Lung microvascular endothelial cell (primary cell): ENCODE measurements around the gene CD36. TPM values are rescaled to one million over a fixed set of nuclear protein-coding genes. Genes with fewer than 3 reads are reported as not detected.
A peak's percentile ranks its signal among the peaks of the same experiment; 100 is the strongest.

Source experiments
- DNase-seq, 2 donors: peaks; one replicate each; pipeline versions ENCODE4 v3.0.0 to v3.0.0-alpha.2; 2010; ENCODE audit warnings: low read depth in 2 of 2
- total RNA-seq: library from RNA; depleted of rRNA; stranded (reverse); fragments of >200 nt; gene quantifications from 2 replicates; pipeline ENCODE4 v1.2.1, GENCODE V29; 2014

Gene CD36
- total RNA-seq: 157 and 291 TPM in 2 replicates

DNA sequence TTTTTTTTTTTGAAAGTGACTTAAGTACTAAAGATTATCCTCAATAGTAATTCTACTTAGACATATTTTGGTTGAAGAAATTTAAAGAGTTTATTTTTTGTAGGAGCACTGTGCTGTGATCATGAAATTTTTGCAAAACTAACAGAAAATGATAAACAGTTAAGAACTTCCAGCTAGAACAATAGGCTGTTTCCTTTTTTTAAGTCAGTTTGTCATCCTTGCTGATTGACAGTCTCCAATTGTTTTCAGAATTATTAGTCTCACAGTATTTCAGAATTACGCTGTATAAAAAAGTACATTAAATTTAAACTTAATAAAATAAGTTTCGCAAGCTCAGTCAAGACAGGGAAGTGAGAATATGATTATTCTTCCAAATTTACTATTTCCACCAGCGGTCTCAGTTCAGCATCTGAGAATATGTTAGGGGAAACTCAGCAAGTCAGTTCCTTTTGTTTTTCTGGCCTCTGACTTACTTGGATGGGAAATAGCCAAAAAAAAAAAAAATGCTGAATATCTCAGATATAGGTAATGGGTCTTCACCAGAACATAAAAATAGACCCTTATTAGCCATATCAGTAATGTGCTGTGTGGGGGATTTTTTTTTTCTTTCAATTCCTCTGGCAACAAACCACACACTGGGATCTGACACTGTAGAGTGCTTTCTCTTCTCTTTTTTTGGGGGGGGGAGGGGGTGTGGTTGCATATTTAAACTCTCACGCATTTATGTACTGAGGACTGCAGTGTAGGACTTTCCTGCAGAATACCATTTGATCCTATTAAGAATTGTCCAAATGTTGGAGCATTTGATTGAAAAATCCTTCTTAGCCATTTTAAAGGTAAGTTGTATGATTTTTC, at the start of gene CD36:
Gene CD36 (plus strand): TSS at position 732 of the 855 bp plus-strand sequence. CDS start 8,099 bp downstream, outside the sequence.
- peak; percentile 42 to 81 for DNase-seq

DNA sequence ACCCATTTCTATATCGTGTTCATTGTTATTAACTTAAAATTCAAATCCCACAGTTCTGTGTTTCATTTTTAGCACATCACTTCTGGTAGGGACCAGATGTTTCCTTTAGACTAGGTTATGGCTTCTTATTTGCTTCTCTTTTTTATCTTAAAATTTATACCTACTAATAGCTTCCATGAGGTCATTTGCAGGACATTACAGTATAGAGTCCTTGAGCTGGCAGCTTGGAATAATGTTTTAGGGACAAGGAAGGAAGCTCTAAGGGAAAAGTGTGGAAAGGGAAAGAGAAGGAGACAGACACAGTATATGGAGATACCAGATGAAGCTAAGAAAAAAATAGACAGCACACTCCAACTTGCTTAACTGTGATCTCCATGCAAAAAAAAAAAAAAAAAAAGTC, 48.8 kb upstream of the CD36 start:
- peak in 1 of 2 donors; percentile 58 for DNase-seq

GRCh38 chr7:80591654-80592053, 46.8 kb upstream of the CD36 start:
- DNase-seq: no peak

DNA sequence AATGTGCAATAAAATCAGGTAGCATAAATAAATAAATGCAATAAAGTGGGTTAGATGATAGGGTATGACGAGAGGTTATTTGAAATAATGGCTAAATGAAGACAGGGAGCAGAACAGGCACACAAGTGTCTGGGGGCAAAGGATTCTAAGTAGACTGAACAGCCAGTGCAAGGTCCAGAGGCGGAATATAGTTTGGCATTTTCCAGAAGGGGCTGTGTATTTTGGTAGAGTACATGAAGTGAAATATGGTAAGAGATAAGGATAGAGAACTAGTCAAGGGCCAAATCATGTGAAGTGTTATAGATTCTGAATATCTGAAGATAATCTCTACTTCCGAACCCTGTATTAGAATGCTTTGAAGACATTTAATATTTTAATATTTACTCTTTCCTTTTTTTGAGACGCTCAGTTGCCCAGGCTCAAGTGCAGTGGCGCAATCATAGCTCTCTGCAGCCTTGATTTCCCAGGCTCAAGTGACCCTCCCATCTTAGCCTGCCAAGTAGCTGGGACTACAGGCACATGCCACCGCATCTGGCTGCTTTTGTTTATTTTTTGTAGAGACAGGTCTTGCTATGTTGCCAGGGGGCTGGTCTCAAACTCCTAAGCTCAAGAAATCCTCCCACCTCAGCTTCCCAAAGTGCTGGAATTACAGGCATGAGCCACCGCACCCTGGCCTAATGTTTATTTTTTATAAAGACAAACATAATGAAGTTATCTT, 44.4 kb upstream of the CD36 start:
- no peak for DNase-seq

DNA sequence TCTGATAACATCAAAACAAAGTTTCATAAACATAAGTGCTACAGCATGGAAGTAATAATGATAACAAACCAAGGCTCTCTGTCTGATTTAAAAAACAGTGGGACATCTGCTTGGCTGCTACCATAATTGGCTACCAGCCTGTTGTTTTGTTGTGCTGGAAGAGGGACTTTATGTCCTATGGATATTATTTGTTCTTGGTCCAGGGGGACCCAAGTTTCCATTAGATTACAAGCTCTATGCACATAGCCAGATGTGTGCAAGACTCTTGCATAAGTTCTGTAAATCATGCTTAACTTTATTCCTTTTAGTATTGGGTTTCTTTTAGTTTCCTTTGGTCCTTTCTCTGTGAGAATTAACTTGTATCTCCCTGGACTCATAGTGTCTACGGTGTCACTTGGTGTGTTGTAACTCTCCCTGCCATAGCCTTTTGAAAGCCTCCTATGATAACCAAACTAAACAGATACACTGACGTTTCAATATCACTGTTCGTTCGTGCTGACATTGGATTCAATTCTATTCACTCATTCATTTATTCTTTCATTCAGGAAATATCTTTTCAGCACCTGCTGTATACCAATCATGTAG, 41.4 kb upstream of the CD36 start:
- DNase-seq: no peak

DNA sequence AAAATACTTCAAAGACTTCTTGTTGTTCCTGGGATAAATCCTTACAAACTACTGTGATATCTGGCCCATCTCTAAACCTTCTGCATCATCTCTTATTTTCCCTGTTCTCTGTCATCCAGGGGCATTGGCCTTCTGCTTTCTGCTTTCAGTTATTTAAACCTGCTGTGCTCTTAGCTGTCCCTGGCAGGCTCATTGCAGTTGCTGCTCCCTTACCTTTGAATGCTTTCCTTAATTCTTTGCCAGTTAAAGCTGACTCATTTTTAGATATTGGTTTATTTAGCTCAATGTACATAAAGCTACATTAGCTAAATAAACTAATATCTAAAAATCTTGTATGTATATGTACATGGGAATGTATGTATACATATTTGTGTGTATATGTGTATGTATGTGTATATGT, 40.6 kb upstream of the CD36 start:
- DNase-seq: no peak

- DNase-seq: no peak
Measured at GRCh38 chr7:80600046-80600445, 38.4 kb upstream of the CD36 start.

DNA sequence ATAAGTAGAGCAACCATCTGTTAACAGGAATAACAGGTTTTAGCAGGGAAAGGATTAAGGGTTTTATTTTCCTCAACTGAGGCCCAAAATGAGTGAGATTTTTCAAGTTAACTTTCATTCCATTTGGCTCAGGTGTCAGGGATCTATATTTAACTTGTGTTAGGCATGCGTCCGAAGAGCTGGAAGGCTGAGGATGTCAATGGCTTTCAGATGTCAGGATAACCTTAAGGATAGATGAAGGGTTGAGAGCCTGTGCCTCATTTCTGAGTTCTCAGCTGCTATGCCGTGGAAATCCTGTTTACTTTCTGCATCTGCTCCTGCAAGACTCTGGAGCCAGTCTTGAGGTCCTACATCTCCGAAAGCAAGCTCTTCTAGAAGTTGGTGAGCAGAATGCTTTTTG, 36.4 kb upstream of the CD36 start:
- DNase-seq: no peak

DNA sequence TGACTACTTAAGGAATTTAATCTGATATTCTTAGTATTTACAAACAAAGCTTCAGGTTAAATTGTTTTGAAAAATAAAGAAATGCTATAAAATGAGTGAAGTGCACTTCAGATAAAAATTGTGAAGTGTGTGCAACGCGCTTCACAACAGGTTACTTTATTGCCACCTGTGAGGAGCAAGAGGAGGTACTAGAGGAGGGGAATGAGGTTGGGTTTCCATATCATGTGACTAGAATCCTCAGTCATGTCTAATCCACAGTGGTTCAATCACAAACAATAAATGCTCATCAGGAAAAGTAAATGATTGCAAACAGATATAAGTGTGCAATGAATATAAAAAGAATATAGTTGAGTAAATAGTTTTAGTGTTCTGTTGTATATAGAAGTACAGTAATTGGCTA, 34.5 kb upstream of the CD36 start:
- peak in 1 of 2 donors; percentile 7 for DNase-seq

- DNase-seq: peak in 1 of 2 donors; percentile 68
Measured at GRCh38 chr7:80604436-80604835, 34.0 kb upstream of the CD36 start.

GRCh38 chr7:80607136-80607535, 31.3 kb upstream of the CD36 start:
- DNase-seq: no peak

GRCh38 chr7:80608336-80608735, 30.1 kb upstream of the CD36 start:
- no peak for DNase-seq

- DNase-seq: no peak
Measured at GRCh38 chr7:80609751-80610150, 28.7 kb upstream of the CD36 start.

GRCh38 chr7:80611353-80611752, 27.1 kb upstream of the CD36 start:
- DNase-seq: no peak

- DNase-seq: peak; percentile 40 to 61
Measured at GRCh38 chr7:80611779-80612178, 26.7 kb upstream of the CD36 start.

- peak in 1 of 2 donors; percentile 12 for DNase-seq
Measured at GRCh38 chr7:80612880-80613279, 25.6 kb upstream of the CD36 start.

DNA sequence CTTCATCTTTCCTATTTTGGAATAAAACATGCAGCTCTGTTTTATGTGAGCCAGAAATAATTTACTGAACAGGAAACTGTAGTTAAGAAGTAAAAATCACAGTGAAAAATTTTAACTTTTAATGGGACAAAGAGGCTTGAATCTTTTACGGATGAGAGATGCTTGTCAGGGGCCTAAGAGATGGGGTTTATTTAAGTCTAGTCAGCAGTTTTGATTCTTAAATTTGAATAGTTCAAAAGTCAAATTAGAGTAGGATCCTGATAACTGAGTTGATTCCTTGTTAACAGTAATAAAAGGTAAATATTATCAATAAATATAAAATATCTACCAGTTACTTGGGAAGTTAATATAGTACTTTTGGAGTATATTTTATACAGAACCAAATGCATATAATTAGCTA, 24.9 kb upstream of the CD36 start:
- no peak for DNase-seq

GRCh38 chr7:80614851-80615271, 23.6 kb upstream of the CD36 start:
- no peak for DNase-seq

- DNase-seq: no peak
Measured at GRCh38 chr7:80618096-80618495, 20.3 kb upstream of the CD36 start.

GRCh38 chr7:80619741-80620140, 18.7 kb upstream of the CD36 start:
- DNase-seq: no peak

- DNase-seq: peak in 1 of 2 donors; percentile 73
Measured at GRCh38 chr7:80622541-80622940, 15.9 kb upstream of the CD36 start.

- peak in 1 of 2 donors; percentile 17 for DNase-seq
Measured at GRCh38 chr7:80623503-80624252, 14.8 kb upstream of the CD36 start.
